ENCODE measurements around the gene NR1D1. TPM values are rescaled to one million over a fixed set of nuclear protein-coding genes. Genes with fewer than 3 reads are reported as not detected.

The NR1D1 gene
- total and polyA plus RNA-seq, 9 donors = 1.7 to 5.6 (median 4.7) TPM

GRCh38 chr17:40104594-40105486 lies 4.5 kb upstream of the NR1D1 start:
- Histone ChIP-seq H3K27me3 (ENCODE audit: control insufficient read depth, insufficient read depth, low read length) (peaks cover 5% of the 10 kb centered on the region), H3K27ac (ENCODE audit: low read length) (no peak overlapping the region), H3K36me3 (ENCODE audit: control insufficient read depth, insufficient read depth, low read length) (no peaks in the 10 kb centered on the region), H3K4me1 (ENCODE audit: control insufficient read depth, insufficient read depth, low read length) (peaks cover 85% of the 10 kb centered on the region), H3K4me3 (ENCODE audit: low read length) (no peak overlapping the region), H3K9me3 (replicated peaks; ENCODE audit: control insufficient read depth, low read depth, low read length) (no peaks in the 10 kb centered on the region)
- peak; percentile 28 for DNase-seq
- 67% methylated on average over 1 of the region's 3 CpGs for WGBS (ENCODE audit: insufficient coverage)

- Histone ChIP-seq H3K36me3 (ENCODE audit: control insufficient read depth, insufficient read depth, low read length) (no peaks in the 10 kb centered on the region), H3K4me3 (ENCODE audit: low read length) (no peak overlapping the region), H3K9me3 (replicated peaks; ENCODE audit: control insufficient read depth, low read depth, low read length) (no peaks in the 10 kb centered on the region), H3K4me1 (ENCODE audit: control insufficient read depth, insufficient read depth, low read length) (peaks cover 86% of the 10 kb centered on the region), H3K27ac (ENCODE audit: low read length) (peak overlapping the region; percentile 62), H3K27me3 (ENCODE audit: control insufficient read depth, insufficient read depth, low read length) (peaks cover 8% of the 10 kb centered on the region)
- DNase-seq = no peak
- no CpG with 5 or more reads among the region's 2 CpGs for WGBS (ENCODE audit: insufficient coverage)
Measured at GRCh38 chr17:40103688-40104087, 3.3 kb upstream of the NR1D1 start.

- 36% methylated on average over 2 of the region's 3 CpGs for WGBS (ENCODE audit: insufficient coverage)
- Histone ChIP-seq H3K9me3 (replicated peaks; ENCODE audit: control insufficient read depth, low read depth, low read length) (no peaks in the 10 kb centered on the region), H3K4me1 (ENCODE audit: control insufficient read depth, insufficient read depth, low read length) (peaks cover 86% of the 10 kb centered on the region), H3K36me3 (ENCODE audit: control insufficient read depth, insufficient read depth, low read length) (no peaks in the 10 kb centered on the region), H3K27me3 (ENCODE audit: control insufficient read depth, insufficient read depth, low read length) (peaks cover 8% of the 10 kb centered on the region), H3K27ac (ENCODE audit: low read length) (peak overlapping the region; percentile 62), H3K4me3 (ENCODE audit: low read length) (no peak overlapping the region)
- peak; percentile 58 for DNase-seq
Measured at GRCh38 chr17:40103071-40103661, 2.8 kb upstream of the NR1D1 start.

DNA sequence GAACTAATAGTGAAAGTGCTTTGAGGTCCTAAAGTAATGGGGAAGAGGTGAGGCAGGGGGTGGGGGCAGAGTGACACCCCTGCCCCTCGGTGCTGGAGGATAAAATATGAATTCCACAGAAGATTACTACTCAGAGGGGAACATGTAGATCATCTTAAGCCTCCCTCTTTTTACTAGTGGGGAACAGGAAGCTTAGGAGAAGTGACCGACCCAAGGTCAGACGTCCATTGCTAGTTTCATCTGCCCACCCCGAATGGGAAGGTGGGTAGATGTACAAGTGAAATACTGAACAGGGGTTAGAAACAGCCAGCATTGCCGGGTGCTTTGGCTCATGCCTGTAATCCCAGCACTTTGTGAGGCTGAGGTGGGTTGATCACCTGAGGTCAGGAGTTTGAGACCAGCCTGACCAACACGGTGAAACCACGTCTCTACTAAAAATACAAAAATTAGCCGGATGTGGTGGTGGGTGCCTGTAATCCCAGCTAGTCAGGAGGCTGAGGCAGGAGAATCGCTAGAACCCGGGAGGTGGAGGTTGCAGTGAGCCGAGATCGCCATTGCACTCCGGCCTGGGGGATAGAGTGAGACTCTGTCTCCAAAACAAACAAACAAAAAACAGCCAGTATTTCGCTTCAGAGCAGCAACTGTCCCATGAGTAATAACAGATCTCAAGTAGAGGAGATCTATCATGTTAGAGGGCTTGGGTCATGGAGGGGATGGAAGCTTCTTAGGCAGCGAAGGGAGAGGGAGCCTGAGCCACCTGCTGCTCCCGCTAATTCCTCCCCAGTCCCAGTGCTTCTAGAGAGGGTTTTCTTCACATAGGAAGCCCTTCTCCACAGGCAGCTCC lies 1.2 kb upstream of the NR1D1 start:
- peaks cover 8% of the 10 kb centered on the region for H3K27me3 ChIP-seq (ENCODE audit: control insufficient read depth, insufficient read depth, low read length)
- peak overlapping the region; percentile 66 for H3K27ac ChIP-seq (ENCODE audit: low read length)
- H3K4me3 ChIP-seq (ENCODE audit: low read length) = no peak overlapping the region
- DNase-seq = peak; percentile 32
- 60% methylated on average over 1 of the region's 16 CpGs for WGBS (ENCODE audit: insufficient coverage)
- H3K4me1 ChIP-seq (ENCODE audit: control insufficient read depth, insufficient read depth, low read length) = peaks cover 86% of the 10 kb centered on the region
- H3K9me3 ChIP-seq (replicated peaks; ENCODE audit: control insufficient read depth, low read depth, low read length) = no peaks in the 10 kb centered on the region
- H3K36me3 ChIP-seq (ENCODE audit: control insufficient read depth, insufficient read depth, low read length) = peaks cover 4% of the 10 kb centered on the region

DNA sequence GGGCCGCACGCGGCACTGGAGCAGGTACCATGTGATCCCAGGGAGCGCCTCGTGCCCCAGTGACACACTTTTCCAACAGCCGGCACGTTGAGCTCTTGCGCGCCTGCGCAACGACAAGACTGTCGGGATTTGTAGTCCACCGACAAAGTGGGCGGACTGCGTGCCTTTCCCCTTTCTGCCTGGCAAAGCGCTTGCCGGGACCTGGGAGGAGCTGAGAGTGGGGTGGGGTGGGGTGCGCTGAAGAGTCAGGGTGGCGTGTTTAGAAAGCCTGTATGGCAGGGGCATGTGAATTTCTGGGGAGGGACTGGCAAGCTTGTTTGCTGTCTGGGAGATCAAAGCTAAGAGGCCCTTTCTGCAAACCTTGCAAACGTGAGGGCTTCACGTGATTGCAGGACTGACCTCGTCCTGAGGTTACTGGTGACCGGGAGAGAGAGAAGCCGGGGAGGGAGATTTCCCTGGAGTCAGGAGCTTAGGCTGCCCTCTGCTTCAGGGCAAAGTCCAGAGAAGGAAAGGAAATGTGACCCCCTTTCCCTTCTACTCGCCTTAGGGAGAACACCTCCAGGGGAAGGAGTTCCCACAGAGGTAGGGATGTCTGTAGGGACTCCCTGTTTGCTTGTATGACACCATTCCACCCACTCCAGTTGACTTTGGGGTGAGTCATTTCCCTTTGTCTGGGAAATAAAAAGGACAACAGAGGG lies 429 bp upstream of the NR1D1 start:
- peak overlapping the region; percentile 94 for H3K27ac ChIP-seq (ENCODE audit: low read length)
- WGBS (ENCODE audit: insufficient coverage) = under 1% methylated on average over 22 of the region's 25 CpGs
- H3K27me3 ChIP-seq (ENCODE audit: control insufficient read depth, insufficient read depth, low read length) = peaks cover 8% of the 10 kb centered on the region
- peaks cover 12% of the 10 kb centered on the region for H3K36me3 ChIP-seq (ENCODE audit: control insufficient read depth, insufficient read depth, low read length)
- peak overlapping the region; percentile 59 for H3K4me3 ChIP-seq (ENCODE audit: low read length)
- H3K9me3 ChIP-seq (replicated peaks; ENCODE audit: control insufficient read depth, low read depth, low read length) = no peaks in the 10 kb centered on the region
- H3K4me1 ChIP-seq (ENCODE audit: control insufficient read depth, insufficient read depth, low read length) = peaks cover 86% of the 10 kb centered on the region
- DNase-seq = peak; percentile 97

GRCh38 chr17:40099619-40100418 lies 570 bp downstream of the NR1D1 start:
- Histone ChIP-seq H3K27ac (ENCODE audit: low read length) (peak overlapping the region; percentile 94), H3K9me3 (replicated peaks; ENCODE audit: control insufficient read depth, low read depth, low read length) (no peaks in the 10 kb centered on the region), H3K4me1 (ENCODE audit: control insufficient read depth, insufficient read depth, low read length) (peaks cover 88% of the 10 kb centered on the region)

GRCh38 chr17:40098846-40099618 lies 1.4 kb downstream of the NR1D1 start:
- DNase-seq = peak; percentile 97
- Histone ChIP-seq H3K36me3 (ENCODE audit: control insufficient read depth, insufficient read depth, low read length) (peaks cover 28% of the 10 kb centered on the region), H3K27me3 (ENCODE audit: control insufficient read depth, insufficient read depth, low read length) (peaks cover 8% of the 10 kb centered on the region), H3K4me1 (ENCODE audit: control insufficient read depth, insufficient read depth, low read length) (peaks cover 86% of the 10 kb centered on the region), H3K27ac (ENCODE audit: low read length) (peak overlapping the region; percentile 94), H3K9me3 (replicated peaks; ENCODE audit: control insufficient read depth, low read depth, low read length) (no peaks in the 10 kb centered on the region), H3K4me3 (ENCODE audit: low read length) (peak overlapping the region; percentile 59)
- 1% methylated on average over 29 of the region's 52 CpGs for WGBS (ENCODE audit: insufficient coverage)

More at GRCh38 chr17:40099619-40100418, 570 bp downstream of the NR1D1 start:
- peaks cover 22% of the 10 kb centered on the region for H3K36me3 ChIP-seq (ENCODE audit: control insufficient read depth, insufficient read depth, low read length)
- H3K4me3 ChIP-seq (ENCODE audit: low read length) = peak overlapping the region; percentile 59
- DNase-seq = no peak
- WGBS (ENCODE audit: insufficient coverage) = 3% methylated on average over 15 of the region's 31 CpGs
- H3K27me3 ChIP-seq (ENCODE audit: control insufficient read depth, insufficient read depth, low read length) = peaks cover 8% of the 10 kb centered on the region

DNA sequence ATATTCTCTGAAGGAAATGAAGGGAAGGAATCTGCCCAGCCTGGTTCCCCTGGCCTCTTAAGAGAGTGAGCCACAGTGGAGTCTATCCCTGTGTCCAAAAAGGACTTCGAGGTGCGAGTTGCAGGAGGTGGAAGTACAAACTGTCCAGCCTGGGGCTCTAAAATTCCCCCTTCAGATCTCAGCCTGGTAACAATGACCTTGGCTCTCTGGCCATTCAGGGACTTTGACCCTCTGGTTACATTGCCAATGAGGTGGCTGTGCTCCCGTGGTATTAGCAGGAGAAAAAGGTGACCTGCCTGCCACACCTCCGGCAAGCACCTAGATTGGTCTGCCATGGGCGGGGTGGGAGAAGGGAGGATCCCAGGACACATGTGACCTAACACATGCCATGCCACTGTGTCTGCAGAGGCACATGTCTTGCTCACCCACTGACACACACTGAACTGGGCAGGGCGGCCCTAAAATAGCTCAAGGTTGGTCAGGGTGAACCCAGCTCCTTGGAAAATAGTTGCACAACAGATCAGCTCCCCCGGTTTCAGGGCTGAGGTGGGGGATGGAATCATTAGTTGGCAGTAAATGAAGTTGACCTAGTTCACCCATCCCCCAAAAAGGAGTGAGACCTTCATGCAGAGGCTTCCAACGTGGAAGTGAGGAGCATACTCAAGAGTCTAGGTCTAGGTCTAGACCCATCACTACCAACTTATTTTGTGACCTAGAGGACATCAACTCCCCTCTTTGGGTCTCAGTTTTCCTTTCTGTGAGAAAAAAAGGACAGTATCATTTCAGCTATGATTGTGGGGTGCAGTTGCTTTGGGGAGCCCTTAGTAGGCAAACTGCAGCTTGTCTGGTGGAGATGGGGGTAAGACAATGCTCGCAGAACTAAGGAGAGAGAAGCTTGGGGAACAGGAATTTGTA lies 2.2 kb downstream of the NR1D1 start:
- Histone ChIP-seq H3K4me3 (ENCODE audit: low read length) (peak overlapping the region; percentile 18), H3K9me3 (replicated peaks; ENCODE audit: control insufficient read depth, low read depth, low read length) (no peaks in the 10 kb centered on the region), H3K27ac (ENCODE audit: low read length) (peak overlapping the region; percentile 94), H3K36me3 (ENCODE audit: control insufficient read depth, insufficient read depth, low read length) (peaks cover 37% of the 10 kb centered on the region), H3K4me1 (ENCODE audit: control insufficient read depth, insufficient read depth, low read length) (peaks cover 86% of the 10 kb centered on the region), H3K27me3 (ENCODE audit: control insufficient read depth, insufficient read depth, low read length) (peaks cover 8% of the 10 kb centered on the region)
- DNase-seq = peak; percentile 61
- 90% methylated on average over 6 of the region's 9 CpGs for WGBS (ENCODE audit: insufficient coverage)
